Measurements from ENCODE around the gene ADGRL3. TPM values are rescaled to one million over a fixed set of nuclear protein-coding genes. Genes with fewer than 3 reads are reported as not detected.

ADGRL3 gene
- polyA plus RNA-seq, 4 donors: 24.8 to 61.0 (median 30.1) TPM

- DNase-seq (ENCODE audit: low read depth in 4 of 4, low spot score in 3 of 4): no peak
Measured at GRCh38 chr4:61407642-61408618, 207.8 kb downstream of the ADGRL3 start.

DNA sequence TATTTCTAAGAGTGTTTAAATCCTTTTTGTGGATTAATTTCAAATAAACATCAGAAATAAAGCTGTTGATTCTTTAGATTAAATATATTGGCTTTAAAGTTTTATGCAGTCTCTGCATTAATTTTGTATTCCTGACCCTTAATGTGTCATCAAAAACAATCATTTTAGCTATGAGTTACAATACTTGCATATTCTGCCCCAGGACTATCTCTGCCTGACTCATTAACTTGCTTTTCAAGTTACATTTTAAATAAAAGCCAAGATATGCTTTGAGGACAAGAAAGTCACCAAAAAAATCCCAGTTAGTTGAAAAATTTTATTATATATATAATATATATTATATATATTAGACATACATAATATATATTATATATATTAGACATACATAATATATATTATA is 208.7 kb downstream of the ADGRL3 start:
- no peak for DNase-seq (ENCODE audit: low read depth in 4 of 4, low spot score in 3 of 4)

DNA sequence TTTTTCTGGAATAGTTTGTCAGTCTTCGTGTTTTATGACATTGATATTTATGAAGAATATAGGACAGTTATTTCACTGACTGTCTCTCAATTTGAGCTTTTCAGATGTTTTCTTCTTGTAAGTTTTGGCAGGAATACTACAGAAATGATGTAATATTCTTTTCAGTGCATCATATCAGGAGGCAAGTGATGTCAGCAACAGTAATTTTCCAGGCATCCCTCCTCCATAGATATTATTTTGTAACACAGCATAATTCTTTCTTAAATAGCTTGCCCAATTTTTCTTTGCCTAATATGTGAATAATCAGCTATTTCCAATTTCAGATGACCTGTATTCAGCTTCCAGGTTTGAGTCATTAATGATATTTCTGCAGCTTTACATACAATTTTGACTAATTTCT is 211.1 kb downstream of the ADGRL3 start:
- no peak for DNase-seq (ENCODE audit: low read depth in 4 of 4, low spot score in 3 of 4)

GRCh38 chr4:61425315-61425714 is 225.2 kb downstream of the ADGRL3 start:
- DNase-seq (ENCODE audit: low read depth in 4 of 4, low spot score in 3 of 4): no peak

GRCh38 chr4:61426229-61426628 is 226.1 kb downstream of the ADGRL3 start:
- no peak for DNase-seq (ENCODE audit: low read depth in 4 of 4, low spot score in 3 of 4)

- DNase-seq (ENCODE audit: low read depth in 4 of 4, low spot score in 3 of 4): no peak
Measured at GRCh38 chr4:61427099-61427817, 227.1 kb downstream of the ADGRL3 start.

DNA sequence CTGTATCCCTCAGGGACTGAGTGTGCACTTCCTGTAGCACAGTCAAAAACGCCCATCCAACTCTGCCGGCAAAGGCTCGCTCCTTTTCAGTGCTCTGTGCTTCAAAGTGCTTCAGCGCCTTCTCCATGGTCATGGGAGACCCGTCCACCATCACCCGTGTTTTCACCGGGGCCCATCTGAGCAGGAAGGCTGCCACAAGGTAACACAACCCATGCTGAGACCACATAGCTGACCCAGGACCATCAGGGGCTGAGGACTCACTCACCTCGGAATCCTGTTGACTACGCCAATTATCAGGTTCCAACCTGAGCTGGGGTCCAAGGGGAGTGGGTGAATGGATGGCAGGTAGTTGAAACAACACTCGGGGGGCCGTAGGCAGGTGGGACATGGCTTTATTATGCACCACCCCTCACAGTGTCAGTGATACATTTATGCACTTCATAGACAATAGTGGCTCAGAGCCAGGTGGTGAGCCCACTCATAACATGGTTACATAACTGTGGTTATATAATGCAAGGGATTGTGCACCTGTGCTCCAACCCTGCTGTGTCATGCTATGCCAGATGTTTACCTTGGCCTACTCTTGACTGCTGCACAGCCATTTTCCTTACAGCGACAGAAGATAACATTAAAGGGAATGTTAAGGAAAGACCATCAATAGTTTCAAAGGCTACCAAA is 227.8 kb downstream of the ADGRL3 start:
- DNase-seq (ENCODE audit: low read depth in 4 of 4, low spot score in 3 of 4): no peak

GRCh38 chr4:61428950-61429349 is 228.8 kb downstream of the ADGRL3 start:
- no peak for DNase-seq (ENCODE audit: low read depth in 4 of 4, low spot score in 3 of 4)

- no peak for DNase-seq (ENCODE audit: low read depth in 4 of 4, low spot score in 3 of 4)
Measured at GRCh38 chr4:61431131-61431530, 231.0 kb downstream of the ADGRL3 start.

DNA sequence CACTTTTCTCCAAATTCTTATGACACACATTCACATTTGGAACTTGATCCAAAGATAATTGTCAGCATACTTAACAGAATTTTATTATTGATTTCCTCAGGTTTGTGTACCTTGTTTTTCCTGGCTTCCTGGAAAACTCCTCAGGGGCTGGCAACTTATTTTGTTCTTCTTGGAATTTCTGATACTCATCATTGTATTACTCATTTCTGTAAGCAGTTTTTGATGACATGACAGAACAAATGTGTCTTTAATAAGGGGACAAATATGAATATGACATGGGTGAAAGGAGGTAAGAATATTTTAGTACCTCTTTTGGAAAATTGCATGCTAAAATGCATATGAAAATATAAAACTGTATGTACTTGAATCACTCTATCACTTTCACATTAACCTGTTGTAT is 237.8 kb downstream of the ADGRL3 start:
- no peak for DNase-seq (ENCODE audit: low read depth in 4 of 4, low spot score in 3 of 4)

GRCh38 chr4:61440321-61440720 is 240.2 kb downstream of the ADGRL3 start:
- no peak for DNase-seq (ENCODE audit: low read depth in 4 of 4, low spot score in 3 of 4)

DNA sequence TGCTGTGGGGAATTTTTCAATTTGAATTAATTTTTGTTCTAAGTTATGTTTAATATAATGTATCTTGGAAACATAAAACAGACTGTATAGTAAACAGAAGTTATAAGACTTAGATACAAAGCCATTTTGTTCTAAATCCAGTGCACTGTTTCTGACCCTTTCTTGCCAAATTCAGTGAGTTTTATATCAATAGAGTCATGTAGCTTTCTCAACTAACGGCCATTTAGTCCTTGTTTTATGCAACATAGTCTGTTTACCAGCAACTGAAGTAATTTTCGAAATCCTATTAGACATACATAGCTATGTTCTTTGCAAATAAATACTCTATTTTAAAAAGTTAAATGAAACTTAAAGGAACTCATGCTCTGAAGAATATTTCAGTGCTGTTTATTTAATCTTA is 242.8 kb downstream of the ADGRL3 start:
- DNase-seq (ENCODE audit: low read depth in 4 of 4, low spot score in 3 of 4): no peak

DNA sequence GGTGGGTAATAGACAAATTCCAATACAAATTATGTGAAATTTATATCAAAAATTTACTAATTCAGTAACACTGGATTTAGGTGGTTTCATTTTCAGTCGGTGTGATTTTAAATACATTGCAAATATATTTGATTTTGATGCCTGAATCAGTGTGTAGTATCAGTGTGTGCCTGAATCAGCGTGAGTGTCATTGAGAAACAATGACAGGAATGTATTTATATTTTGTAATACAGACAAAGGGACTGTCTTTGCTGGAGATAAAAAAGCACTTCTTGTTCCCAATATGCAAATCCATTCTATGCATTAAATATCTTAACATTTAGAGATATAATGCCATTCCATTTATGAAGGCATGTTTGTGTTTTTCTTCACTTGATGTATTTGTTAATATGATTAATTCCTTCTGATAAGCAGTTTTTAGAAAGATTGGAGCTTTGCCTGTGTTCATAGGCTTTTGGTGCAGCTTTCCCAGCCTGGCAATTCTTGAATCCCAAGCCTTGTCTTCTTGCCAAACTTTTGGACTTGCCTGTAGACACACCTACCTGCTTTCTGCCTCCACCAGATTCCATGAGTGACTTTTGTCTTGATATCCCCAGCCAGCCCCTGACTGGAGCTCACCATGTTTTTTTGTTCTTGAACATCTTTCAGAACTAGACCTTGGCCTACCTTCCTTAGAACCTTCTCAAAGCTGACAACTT is 243.8 kb downstream of the ADGRL3 start:
- no peak for DNase-seq (ENCODE audit: low read depth in 4 of 4, low spot score in 3 of 4)

DNA sequence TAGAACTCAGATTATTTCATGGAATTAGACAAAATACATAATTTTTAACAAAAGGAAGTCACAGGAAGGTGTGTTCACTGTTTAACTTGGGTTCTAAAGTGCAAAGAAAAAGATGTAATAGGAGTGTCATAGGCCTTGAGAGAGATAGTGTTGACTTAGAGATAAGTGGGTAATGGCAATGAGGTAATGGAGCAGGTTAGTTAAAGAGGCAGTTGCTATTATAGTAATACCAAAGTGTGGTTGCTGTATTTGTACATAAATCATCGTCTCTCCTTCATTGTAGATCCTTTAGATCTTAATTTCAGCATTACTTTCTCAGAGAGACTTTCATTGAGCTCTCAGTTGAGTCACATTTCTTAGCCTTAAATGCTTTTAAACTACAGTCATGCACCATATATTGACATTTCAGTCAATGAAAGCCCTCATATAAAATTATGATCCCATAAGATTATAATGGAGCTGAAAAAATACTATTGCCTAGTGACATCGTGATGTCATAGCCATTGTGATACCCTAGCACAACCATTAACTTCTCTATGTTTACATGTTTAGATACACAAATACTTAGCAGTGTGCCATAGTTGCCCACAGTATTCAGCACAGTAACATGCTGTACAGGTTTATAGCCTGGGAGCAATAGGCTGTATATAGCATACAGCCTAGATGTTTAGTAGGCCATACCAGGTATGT is 245.4 kb downstream of the ADGRL3 start:
- DNase-seq (ENCODE audit: low read depth in 4 of 4, low spot score in 3 of 4): no peak

- no peak for DNase-seq (ENCODE audit: low read depth in 4 of 4, low spot score in 3 of 4)
Measured at GRCh38 chr4:61446941-61447340, 246.8 kb downstream of the ADGRL3 start.

- no peak for DNase-seq (ENCODE audit: low read depth in 4 of 4, low spot score in 3 of 4)
Measured at GRCh38 chr4:61447918-61448317, 247.8 kb downstream of the ADGRL3 start.

DNA sequence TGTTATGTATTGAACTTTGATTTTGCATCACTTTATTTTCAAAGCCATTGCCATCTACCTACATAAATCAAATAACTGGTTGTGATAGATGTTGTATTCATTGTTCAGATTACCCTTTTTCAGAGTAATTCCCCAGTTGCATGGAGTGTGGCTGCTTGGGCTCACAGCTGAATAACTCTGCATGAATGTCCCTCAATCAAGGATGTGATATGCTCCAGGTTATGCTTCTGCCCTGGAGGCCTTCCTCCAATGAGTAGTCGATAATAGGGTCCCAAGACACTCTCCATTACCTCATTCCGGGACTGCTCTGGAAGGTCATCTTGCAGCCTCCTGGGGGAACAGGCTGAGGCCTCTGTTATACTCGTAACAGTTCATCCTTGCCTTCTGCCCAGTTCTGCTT is 251.8 kb downstream of the ADGRL3 start:
- no peak for DNase-seq (ENCODE audit: low read depth in 4 of 4, low spot score in 3 of 4)

GRCh38 chr4:61461956-61462355 is 261.8 kb downstream of the ADGRL3 start:
- DNase-seq (ENCODE audit: low read depth in 4 of 4, low spot score in 3 of 4): no peak

DNA sequence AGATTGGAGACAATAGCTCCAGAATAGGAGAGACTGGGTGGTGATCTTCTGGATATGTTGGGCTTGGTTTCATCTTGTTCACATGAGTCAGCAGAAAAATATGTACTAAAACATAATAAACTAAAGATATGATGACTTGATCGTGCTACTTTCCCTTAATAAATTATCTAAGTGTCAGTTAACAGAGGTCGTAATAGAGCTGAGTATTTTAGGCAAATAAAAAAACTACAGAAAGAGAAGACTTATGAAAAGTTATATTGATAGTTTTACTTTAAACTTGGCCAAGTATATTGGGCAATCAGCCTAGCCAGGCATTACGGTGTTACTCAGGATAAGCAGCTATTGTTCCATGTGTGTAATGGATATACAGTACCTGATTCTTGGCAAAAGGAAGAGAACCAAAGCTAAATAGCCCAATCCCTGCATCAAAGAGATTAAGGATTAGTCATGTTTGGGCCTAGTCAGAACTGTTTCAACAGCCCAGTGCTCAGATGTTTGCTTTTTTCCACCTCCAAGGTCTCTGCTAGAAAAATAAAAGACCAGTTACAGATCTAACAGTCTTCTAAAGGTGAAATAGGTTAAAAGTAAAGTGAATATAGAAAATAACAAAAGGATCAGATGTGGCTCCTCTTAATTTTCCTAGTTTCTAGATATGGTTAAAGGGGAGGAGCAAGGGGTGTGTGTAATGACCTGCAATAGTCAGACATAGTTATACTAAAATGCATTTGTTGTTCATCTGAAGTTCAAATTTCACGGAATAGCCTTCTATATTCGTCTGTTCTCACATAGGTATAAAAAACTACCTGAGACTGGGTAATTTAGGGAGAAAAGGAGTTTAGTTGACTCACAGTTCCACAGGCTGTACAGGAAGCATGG is 262.6 kb downstream of the ADGRL3 start:
- DNase-seq (ENCODE audit: low read depth in 4 of 4, low spot score in 3 of 4): no peak

Data from left renal pelvis (tissue), 4 donors.